ENCODE measurements around the gene ASB10.

The ASB10 gene

GRCh38 chr7:151209588-151209987, 22.5 kb upstream of the ASB10 start:
- DNase-seq, result no peak

DNA sequence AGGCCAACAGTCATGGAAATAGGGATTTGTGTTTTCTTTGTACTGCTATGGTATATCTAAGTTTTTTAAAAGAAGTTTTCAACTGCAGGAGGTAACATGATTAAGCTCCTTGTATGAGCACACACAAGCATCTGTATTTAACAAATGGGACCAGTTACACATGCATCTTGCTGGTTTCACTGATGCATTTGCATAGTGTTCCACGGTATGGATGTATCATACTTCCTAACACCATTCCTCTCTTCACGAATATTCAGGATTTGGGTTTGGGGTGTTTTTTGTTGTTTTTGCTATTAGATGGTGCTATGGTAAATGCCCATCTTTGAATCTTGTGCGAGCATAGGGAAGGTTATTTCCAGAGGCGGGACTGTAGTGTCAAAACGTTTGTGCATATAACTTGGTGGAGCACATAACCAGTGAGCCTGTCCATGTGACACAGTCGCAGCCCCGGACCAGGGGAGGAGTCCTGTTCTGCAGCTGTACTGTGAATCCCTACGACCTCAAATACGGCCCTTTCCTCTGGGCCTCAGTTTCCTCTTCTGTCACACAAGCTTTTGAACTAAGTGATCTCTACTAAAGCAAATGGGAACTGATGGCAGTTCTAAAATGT, 21.3 kb upstream of the ASB10 start:
- no peak for DNase-seq

DNA sequence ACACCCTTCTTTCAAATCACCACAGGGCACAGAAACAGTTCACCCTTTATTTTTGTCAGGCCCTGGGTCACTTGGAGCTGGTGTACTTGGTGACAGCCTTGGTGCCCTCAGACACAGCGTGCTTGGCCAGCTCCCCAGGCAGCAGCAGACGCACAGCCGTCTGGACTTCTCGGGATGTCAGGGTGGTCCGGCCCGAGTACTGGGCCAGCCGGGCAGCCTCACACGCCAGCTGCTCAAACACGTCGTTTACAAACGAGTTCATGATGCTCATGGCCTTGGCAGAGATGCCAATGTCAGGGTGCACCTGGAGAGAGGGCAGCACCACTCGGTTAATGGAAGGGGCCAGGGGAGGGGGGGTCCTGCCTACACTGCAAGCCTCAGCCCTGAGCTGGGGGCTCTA, 20.8 kb upstream of the ASB10 start:
- no peak for DNase-seq

DNA sequence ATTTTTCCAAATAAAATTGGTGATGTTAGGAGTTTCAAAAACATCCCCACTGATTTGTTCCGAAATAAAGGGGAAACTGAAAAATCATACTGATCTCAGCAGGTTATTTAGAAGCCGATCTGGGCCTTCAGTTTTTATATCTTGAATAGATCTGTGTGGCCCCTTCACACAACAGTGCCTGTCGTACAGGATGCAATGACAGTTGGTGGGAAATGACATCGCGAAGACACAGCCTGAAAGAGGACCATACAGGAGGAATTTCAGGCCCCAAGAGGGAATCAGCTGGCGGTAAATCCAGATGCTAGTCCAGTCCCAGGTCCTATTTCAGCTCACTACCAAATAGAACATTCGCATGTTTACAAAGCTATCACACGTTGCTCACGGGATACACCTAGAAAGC, 20.3 kb upstream of the ASB10 start:
- no peak for DNase-seq

DNA sequence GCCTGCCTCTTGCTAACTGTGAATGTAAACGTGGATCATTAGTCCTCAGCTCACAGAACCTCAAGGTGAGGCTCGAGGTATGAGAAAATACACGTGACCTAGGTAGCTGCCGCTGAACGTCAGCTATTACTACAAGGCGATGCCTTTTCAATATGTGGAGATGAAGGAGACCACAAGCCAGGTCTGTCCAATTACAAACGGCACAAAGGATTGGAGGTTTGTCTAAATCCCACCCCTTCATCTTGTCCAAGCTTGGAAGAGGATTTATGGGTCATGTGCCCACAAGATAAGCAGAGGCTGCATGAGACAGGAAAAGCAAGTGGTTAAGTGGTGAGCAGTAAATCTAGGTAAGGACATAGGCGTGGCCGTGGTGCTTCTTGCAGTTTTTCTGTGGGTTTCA, 19.9 kb upstream of the ASB10 start:
- DNase-seq, result no peak

GRCh38 chr7:151205730-151206129, 18.7 kb upstream of the ASB10 start:
- DNase-seq, result no peak

- no peak for DNase-seq
These were observed 17.5 kb upstream of the ASB10 start for GRCh38 chr7:151204383-151205032.

DNA sequence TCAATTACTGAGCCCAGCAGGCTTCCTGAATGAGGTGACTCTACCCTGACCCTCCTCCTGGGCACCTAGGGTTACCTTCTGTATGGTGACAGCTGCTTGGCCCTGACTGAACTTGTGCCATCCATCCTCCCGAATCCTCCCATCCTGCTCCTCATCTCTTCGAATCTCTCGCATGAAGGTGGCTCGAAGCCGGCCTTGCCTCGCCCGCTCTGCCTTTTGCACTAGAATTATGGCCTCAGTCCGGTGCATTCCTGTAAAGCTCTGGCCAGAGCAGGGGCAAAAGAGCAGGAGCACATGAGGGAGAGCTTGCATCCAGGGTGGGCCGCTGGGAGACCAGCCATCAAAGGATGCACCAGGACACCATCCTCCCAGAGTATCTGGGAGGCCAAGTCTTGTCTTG, 15.8 kb upstream of the ASB10 start:
- DNase-seq, result no peak

GRCh38 chr7:151201751-151202150, 14.7 kb upstream of the ASB10 start:
- no peak for DNase-seq

DNA sequence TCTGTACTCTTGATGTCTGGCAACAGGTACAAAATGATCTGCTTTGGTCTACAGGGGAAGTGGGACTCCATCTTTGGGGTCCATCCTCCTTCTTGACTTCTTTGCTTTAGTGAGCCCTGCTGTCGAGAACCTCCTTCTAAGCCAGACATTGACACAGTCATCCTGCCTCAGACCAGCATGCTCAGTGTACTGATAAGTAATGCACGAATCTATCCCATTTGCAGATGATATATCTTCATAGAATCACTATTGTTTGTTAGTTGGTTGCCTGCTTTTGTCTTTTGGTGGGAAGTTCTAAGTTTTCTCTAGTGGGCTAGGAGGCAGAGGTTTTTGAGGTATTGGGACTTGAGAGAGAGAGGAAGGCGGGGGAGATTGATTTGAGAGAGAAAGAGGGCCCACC, 14.3 kb upstream of the ASB10 start:
- no peak for DNase-seq

DNA sequence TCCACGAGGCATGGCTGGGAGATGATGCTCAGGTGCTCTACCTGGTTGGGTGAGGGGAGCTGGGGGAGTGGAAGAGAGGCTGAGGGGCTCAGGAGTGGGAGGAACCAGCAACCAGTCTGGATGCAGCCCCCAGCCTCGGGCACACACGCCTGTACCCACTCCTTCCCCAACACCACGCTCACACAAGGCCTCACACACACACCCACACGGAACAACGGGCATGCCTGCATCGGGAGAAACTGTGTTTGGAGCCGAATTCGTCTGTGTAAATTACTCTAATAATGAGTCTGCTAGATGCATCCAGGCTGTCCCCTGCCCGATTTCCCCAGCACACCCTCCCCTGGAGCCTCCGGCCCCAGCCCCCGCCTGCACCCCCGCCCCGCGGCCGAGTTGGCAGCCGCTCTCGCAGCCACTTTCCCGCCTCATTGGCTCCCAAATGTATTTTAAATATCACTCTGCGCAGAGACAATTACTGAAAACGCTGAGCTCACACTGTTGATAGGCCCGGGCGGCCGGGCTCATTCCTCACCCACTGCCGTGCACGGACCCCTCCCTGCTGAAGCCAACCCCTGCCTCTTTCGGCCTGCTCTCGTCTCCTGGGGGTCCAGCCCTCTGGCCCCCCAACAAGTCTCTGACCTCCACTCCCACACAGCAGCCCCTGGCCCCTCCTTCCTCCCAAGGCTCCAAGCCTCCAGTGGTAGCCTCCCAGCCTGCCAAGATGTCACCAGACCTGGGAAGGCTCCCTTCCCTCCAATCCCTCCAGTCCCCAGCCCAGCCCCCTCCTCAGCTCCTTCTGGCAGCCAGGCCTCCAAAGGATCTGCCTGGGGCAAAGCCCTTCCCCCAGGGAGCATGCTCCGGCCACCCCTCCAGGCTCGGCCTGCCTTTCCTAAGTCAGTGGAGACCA, 12.1 kb upstream of the ASB10 start:
- DNase-seq, result no peak

- no peak for DNase-seq
These were observed 10.9 kb upstream of the ASB10 start for GRCh38 chr7:151197932-151198331.

DNA sequence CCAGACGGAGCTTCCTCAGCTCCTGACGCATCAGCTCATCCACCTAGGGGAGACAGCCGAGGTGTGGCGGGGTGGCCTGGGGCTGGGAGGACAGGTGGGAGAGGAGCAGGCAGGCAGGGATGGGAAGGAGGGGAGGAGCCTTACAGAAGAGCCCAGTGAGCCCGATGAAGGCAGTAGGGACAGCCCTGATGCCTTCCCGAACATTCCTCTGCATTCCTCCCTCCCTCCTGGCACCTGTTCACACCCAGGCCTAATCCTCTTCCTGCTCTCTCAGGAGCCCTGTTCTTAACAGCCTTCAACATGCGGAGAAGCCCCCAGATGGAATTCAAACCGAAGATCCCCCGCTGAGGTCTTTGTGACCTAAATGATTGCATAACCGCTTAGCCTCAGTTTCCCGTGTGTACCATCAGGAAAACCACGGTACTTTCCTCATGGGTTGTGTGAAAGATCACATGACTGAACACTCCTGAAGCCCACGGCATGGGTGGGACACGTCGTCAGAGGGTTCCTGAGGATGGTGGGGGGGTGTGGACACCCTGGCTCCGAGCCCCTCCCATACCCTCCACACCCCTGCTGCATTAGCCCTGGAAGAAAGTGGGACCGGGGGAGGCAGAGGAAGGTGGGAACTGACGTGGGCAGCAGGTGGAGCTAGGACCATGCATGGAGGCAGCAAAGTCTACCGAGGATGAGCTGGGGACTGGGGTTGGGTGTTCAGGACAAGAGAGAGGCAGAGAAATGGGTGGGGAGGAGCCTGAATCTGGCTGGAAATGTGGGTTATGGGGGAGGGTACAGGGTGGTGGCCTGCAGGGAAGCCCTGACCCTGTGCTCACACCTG, 8.8 kb upstream of the ASB10 start:
- no peak for DNase-seq

- DNase-seq, result no peak
These were observed 7.1 kb upstream of the ASB10 start for GRCh38 chr7:151194188-151194587.

DNA sequence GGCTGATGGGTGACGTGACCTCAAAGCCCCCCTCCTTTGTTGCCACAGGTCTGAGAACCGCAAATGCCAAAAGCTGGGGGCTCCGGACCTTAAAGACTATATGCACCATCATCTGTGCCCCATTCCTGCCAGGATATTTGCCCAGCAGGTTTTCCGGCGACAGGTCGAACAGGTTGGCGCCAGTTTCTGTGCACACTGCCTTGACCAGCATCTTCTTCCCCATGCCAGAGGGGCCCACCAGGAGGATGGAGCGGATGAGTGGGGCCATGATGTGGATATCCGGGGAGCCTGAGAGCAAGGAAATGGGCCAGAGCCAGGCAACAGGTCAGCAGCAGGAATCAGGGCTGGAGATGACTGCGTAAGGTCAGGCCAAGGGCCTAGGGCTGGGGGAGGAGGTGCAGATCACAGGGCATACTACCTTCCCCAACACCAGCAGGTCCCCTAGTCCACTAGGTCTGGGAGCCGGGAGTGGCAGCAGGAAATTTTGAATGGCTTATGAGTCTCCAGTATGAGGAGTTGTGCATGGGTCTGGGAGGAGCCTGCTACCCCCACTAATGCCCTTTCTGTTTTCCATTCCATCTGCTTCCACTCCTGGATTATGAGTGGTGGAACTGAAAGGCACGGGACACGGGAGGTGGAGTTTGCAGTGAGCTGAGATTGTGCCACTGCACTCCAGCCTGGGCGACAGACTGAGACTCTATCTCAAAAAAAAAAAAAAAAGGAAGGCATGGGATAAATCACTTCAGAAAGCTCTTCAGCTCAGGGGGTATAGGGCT, 6.3 kb upstream of the ASB10 start:
- no peak for DNase-seq

DNA sequence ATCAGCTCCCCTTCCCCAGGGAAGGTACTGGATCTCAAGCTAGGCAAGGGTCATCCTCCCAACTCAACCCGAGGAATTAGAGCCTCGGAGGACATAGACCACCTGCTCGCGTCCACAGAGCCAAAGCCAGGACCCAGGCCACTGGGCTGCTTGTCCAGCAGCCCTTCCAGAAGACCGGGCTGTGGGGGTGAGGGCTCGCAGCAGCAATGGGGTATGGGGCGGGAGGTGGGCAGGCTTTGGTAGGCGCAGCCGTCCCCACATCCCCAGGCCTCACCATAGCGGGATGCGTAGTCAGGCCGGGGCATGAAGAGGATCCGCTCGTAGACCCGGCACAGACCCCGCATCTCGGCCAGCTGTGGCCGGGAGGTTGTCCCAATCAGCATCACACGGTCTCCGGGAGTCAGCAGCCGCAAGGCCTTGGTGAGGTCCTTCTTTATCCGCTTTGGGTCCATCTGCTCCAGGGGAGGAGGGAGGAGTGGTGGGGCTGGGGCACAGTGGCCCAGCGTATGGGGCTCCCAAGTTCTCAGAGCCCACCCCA, 5.0 kb upstream of the ASB10 start:
- no peak for DNase-seq

- no peak for DNase-seq
These were observed 4.5 kb upstream of the ASB10 start for GRCh38 chr7:151191544-151191943.

GRCh38 chr7:151189038-151189437, 2.0 kb upstream of the ASB10 start:
- no peak for DNase-seq

GRCh38 chr7:151188252-151188542, 1.1 kb upstream of the ASB10 start:
- no peak for DNase-seq

GRCh38 chr7:151187409-151188251, 580 bp upstream of the ASB10 start:
- DNase-seq, result no peak

Measured in activated CD4-positive, CD25-positive, alpha-beta regulatory T cell treated with anti-CD3 and anti-CD28 coated beads, Interleukin-2, amount 50 U/mL, for 72 hours (primary cell).